Brain microvascular endothelial cell (primary cell): ENCODE results near the gene HMGB2.

Experiments used
- DNase-seq: peaks from one replicate; pipeline ENCODE4 v3.0.0-alpha.2; 2020
- H3K27ac ChIP-seq: fragments of 250-450 bp; sonication (Bioruptor Pico); 2 replicates; pipeline ENCODE4 v1.5.1; 2020; ENCODE audit warnings: mild to moderate bottlenecking, moderate library complexity
- H3K27me3 ChIP-seq: fragments of 250-450 bp; sonication (Bioruptor Pico); replicated peaks from 2 replicates; pipeline ENCODE4 v1.5.1; 2020; ENCODE audit warnings: mild to moderate bottlenecking
- H3K36me3 ChIP-seq: fragments of 250-450 bp; sonication (Bioruptor Pico); replicated peaks from 2 replicates; pipeline ENCODE4 v1.5.1; 2020; ENCODE audit warnings: mild to moderate bottlenecking
- H3K4me3 ChIP-seq: 2 replicates; pipeline ENCODE4 v1.5.1; 2011; ENCODE audit warnings: low read depth, mild to moderate bottlenecking, control low read depth, low read length, moderate library complexity
- in situ Hi-C: cut with HindIII; loops from 2 replicates; pipeline ENCODE4 v1.10.0; 2017; ENCODE audit warnings: low sequenced_read_pairs, low pct_ligation_motif_present
- TF ChIP-seq, protein P1 (sequence below): IDR thresholded peaks from 2 replicates; pipeline ENCODE4 v1.5.1; 2011; ENCODE audit warnings: low read depth, mild to moderate bottlenecking, moderate library complexity, low read length, control low read depth, inconsistent platforms; ENCODE audit errors: missing control alignments

The HMGB2 gene

DNA sequence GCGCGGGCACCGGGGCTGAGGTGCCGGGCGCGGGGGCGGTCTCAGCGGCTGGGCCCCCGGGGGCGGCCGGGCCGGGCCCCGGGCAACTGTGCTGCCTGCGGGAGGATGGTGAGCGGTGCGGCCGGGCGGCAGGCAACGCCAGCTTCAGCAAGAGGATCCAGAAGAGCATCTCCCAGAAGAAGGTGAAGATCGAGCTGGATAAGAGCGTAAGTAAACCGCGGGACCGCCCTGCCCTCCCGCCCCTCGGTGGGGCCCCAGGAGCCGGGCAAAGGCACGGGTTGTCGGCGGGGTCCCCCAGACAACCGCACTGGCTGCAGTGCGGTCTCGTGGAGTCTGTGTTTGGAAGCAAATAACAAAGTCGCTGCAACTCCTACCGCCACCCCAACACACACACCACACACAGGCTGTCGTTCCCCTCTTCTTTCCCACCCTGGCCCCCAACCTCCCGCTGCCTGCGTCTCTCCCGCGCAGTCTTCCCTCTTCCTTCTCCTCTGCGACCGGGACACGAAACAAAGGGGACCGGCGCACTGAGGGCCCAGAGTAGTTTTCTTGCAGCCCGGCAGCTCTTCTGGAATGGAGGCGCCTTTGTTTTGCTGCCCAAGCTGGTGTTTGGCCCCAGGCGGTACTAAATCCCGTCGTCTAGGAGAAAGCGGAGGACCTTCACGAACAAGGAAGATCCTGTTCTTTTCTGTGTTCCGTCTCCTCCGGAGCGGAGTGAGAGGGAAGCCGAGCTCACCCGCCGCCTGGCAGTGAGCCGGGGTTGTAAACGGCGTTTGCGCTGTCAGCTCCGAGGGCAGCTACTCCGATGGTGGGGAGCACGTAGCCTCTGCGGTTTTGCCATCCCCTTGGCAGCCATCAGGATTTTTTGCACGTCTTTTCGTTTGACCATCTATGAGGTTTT, 37.4 kb upstream of the HMGB2 start:
- DNase-seq, result peak; percentile 55
- Histone ChIP-seq H3K27me3 (no peaks in the 10 kb centered on the region), H3K4me3 (peak overlapping the region; percentile 86), H3K36me3 (no peaks in the 10 kb centered on the region), H3K27ac (peak overlapping the region; percentile 73)
- in situ Hi-C loops, result no loop called here
- TF ChIP-seq, protein P1, sequence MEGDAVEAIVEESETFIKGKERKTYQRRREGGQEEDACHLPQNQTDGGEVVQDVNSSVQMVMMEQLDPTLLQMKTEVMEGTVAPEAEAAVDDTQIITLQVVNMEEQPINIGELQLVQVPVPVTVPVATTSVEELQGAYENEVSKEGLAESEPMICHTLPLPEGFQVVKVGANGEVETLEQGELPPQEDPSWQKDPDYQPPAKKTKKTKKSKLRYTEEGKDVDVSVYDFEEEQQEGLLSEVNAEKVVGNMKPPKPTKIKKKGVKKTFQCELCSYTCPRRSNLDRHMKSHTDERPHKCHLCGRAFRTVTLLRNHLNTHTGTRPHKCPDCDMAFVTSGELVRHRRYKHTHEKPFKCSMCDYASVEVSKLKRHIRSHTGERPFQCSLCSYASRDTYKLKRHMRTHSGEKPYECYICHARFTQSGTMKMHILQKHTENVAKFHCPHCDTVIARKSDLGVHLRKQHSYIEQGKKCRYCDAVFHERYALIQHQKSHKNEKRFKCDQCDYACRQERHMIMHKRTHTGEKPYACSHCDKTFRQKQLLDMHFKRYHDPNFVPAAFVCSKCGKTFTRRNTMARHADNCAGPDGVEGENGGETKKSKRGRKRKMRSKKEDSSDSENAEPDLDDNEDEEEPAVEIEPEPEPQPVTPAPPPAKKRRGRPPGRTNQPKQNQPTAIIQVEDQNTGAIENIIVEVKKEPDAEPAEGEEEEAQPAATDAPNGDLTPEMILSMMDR, result no peak

GRCh38 chr4:173370477-173371291, 36.5 kb upstream of the HMGB2 start, which contains the start of gene SAP30:
Gene SAP30, plus strand, starts transcription at chr4:173370954. Its CDS starts 229 bp downstream, at chr4:173371183.
- H3K27ac ChIP-seq, result peak within 1 kb of the TSS; percentile 73
- peak; percentile 97 for DNase-seq
- in situ Hi-C loops, result no loop called here
- TF ChIP-seq, protein P1, result no peak
- H3K36me3 ChIP-seq, result no peaks in the 10 kb centered on the region
- H3K27me3 ChIP-seq, result no peaks in the 10 kb centered on the region
- peak within 1 kb of the TSS; percentile 86 for H3K4me3 ChIP-seq

GRCh38 chr4:173370130-173370476, 35.9 kb upstream of the HMGB2 start:
- no peaks in the 10 kb centered on the region for H3K36me3 ChIP-seq
- peak overlapping the region; percentile 62 for H3K27ac ChIP-seq
- in situ Hi-C loops, result no loop called here
- no peaks in the 10 kb centered on the region for H3K27me3 ChIP-seq
- peak; percentile 53 for DNase-seq
- peak overlapping the region; percentile 86 for H3K4me3 ChIP-seq
- TF ChIP-seq, protein P1, result no peak

DNA sequence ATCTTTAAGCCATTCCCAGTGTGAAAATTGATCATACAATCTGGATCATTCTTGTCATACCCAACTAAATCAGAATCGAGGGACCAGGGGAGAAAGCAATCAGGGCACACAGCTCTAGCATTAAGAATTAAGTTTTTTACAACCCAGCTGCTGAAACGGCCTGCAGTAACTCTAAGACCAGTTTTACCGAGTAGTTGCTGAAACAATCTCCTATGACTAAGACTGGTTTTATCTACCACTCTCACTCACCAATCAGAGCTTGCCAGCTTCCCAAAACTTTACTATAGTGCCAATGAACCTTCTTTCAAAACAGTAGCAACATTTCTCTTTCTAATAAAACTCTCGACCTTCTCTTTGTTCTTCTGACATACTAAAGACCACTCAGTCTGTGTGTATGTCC, 33.8 kb upstream of the HMGB2 start:
- H3K27me3 ChIP-seq, result no peaks in the 10 kb centered on the region
- H3K4me3 ChIP-seq, result no peak overlapping the region
- H3K36me3 ChIP-seq, result no peaks in the 10 kb centered on the region
- H3K27ac ChIP-seq, result no peak overlapping the region
- in situ Hi-C loops, result no loop called here
- TF ChIP-seq, protein P1, result no peak
- no peak for DNase-seq

DNA sequence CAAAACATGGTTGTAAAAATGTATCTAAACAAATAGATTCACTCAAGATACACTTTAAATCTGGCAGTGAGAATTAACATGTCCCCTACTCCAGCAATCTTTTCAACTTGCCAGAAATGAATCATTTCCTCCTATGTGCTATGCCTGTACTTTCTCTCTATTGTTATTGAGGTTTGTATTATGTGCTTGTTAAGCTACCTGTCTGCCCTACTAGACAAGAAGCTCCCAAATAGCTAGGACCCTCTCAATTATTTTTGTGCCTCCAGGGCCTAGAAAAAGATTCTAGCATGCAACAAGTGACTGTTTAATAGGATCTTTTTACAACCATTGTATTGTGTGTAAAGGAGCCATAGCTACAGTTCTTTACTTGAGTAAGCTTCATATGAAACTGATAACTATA, 33.1 kb upstream of the HMGB2 start:
- TF ChIP-seq, protein P1, result no peak
- Histone ChIP-seq H3K4me3 (no peak overlapping the region), H3K36me3 (no peaks in the 10 kb centered on the region), H3K27me3 (no peaks in the 10 kb centered on the region), H3K27ac (no peak overlapping the region)
- in situ Hi-C loops, result no loop called here
- DNase-seq, result no peak
